Urothelium cell line (cell line): ENCODE results near the gene LST1.
"Not testable (repeated sequence)": the region's sequence is repeated elsewhere in the genome, so short reads cannot be mapped to it uniquely, and the experiment has no call there.

ENCODE experiments used
- DNase-seq: peaks from one replicate; pipeline ENCODE4 v3.0.0; 2011; ENCODE audit warnings: low spot score, mixed read lengths
- FAIRE-seq: peaks from 2 replicates; lab custom pipeline; 2011; peaks lifted over from hg19 to GRCh38; lab: Jason Lieb, UNC

The LST1 gene

GRCh38 chr6:31586008-31586407 lies at the start of gene LST1:
Gene LST1, plus strand, starts transcription at chr6:31586277. Its CDS starts 1,023 bp downstream, at chr6:31587300.
- DNase-seq (no peak), FAIRE-seq (no peak)

GRCh38 chr6:31538805-31539400 lies 47.2 kb upstream of the LST1 start:
- DNase-seq (no peak), FAIRE-seq (no peak)

GRCh38 chr6:31540640-31541039 lies 45.4 kb upstream of the LST1 start:
- no peak for FAIRE-seq
- no peak for DNase-seq

GRCh38 chr6:31541059-31541657 lies 44.9 kb upstream of the LST1 start:
- no peak for DNase-seq
- no peak for FAIRE-seq

GRCh38 chr6:31541658-31542521 lies 44.2 kb upstream of the LST1 start, which contains the start of gene DDX39B:
Gene DDX39B, minus strand, starts transcription at chr6:31542003. Its CDS starts 1,471 bp downstream, at chr6:31540532.
- DNase-seq = peak; percentile 97
- FAIRE-seq = no peak

GRCh38 chr6:31543639-31544038 lies 42.4 kb upstream of the LST1 start:
- no peak for FAIRE-seq
- DNase-seq = no peak

GRCh38 chr6:31544676-31545075 lies 41.4 kb upstream of the LST1 start:
- DNase-seq (no peak), FAIRE-seq (no peak)

GRCh38 chr6:31545291-31545690 lies 40.8 kb upstream of the LST1 start:
- no peak for DNase-seq
- FAIRE-seq = no peak

- DNase-seq = peak; percentile 84
- no peak for FAIRE-seq
Measured at GRCh38 chr6:31546339-31546957, 39.6 kb upstream of the LST1 start, which contains the start of gene ATP6V1G2. Gene ATP6V1G2, minus strand, starts transcription at chr6:31546608. Its CDS starts 49 bp downstream, at chr6:31546559.

GRCh38 chr6:31546958-31547726 lies 38.9 kb upstream of the LST1 start, which contains the start of gene NFKBIL1:
Gene NFKBIL1, plus strand, starts transcription at chr6:31547608. Its CDS starts 87 bp downstream, at chr6:31547695.
- DNase-seq (peak; percentile 93), FAIRE-seq (no peak)

- DNase-seq = no peak
- FAIRE-seq = no peak
Measured at GRCh38 chr6:31547727-31548543, 38.1 kb upstream of the LST1 start.

GRCh38 chr6:31548544-31548873 lies 37.6 kb upstream of the LST1 start:
- DNase-seq (no peak), FAIRE-seq (no peak)

GRCh38 chr6:31551371-31551770 lies 34.7 kb upstream of the LST1 start:
- FAIRE-seq, DNase-seq: not testable (repeated sequence)

- FAIRE-seq = no peak
Measured at GRCh38 chr6:31556307-31556706, 29.8 kb upstream of the LST1 start.

GRCh38 chr6:31557443-31558317 lies 28.4 kb upstream of the LST1 start:
- no peak for FAIRE-seq
- DNase-seq = no peak

More at GRCh38 chr6:31556307-31556706, 29.8 kb upstream of the LST1 start:
- DNase-seq = no peak

- DNase-seq (no peak), FAIRE-seq (no peak)
Measured at GRCh38 chr6:31558318-31558625, 27.8 kb upstream of the LST1 start.

- no peak for DNase-seq
- FAIRE-seq = no peak
Measured at GRCh38 chr6:31558631-31559500, 27.2 kb upstream of the LST1 start.

- FAIRE-seq = no peak
- DNase-seq = no peak
Measured at GRCh38 chr6:31559606-31559957, 26.5 kb upstream of the LST1 start.
